Activated CD4-positive, CD25-positive, alpha-beta regulatory T cell treated with anti-CD3 and anti-CD28 coated beads, Interleukin-2, amount 50 U/mL, for 16 hours (primary cell): Measurements from ENCODE around the gene EGFLAM.

ENCODE experiments used
- DNase-seq: peaks from one replicate; pipeline ENCODE4 v3.0.0-alpha.2; 2020; ENCODE audit warnings: low read depth, low spot score

EGFLAM gene

DNA sequence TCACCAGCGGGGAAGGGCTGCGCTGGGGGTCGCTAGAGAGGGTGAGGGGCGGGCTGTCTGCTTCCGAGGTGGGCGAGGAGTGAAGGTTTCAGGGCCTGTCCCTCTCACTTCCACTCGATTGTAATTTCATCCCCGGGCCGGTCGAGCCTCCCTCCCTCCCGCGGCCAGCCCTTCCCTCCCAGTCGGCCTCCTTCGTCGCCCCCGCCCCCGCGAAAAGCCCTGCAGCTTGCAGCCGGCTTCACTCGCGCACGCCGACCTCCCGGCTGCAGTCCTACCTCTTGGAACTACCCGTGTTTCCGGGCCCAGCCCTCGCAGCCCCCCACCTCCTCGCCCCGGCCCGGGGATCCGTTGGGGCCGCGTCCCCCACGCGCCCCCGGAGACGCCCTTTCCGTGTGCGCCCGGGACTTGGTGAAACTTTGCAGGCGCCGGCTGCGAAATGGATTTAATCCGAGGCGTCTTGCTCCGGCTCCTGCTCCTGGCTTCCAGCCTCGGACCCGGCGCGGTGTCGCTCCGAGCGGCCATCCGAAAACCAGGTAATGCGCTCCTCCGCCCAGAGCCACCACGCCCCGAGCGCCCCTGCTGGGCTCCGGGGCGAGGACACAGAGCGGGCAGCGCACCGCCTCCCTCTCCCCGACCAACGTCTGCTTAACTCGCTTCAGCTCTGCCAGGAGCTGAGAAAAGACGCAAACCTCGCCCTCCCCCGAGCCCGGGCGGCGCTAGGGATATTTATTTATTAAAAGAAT lies at the start of gene EGFLAM:
TSS of gene EGFLAM (plus strand) at position 241 of the 743 bp plus-strand sequence. CDS start at position 437, 196 bp downstream.
- DNase-seq, result no peak

- DNase-seq, result no peak
These were observed 49.5 kb upstream of the EGFLAM start for GRCh38 chr5:38208782-38209378.

DNA sequence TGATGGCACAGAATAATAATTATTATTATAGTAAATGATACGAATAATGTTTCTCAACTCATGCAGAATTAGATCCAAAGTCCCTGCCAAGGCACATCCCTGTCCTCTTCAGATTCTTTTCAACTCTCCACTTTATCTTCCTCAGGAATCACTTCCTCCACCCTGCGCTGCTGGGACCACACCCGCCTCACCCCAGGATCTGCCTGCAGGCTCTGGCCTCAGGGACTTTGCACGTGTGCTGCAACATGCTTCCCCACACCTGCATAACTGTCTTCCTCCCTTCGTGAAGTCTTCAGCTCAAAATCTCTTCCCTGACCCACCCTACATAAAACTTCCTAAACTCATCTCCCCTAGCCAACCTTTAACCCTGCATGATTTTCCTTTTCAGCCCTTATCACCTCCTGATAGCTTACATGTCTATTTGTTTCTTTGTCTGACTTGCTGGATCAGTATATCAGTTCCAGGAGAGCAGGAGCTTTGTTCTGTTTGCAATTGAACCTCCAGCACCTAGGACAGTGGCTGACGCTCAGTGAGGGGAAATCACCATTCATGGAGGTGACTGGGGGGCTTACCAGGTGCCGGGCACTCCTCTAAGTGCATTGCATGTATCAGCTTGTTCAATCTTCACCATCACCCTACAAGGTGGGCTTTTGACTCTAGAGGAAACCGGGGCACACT lies 47.5 kb upstream of the EGFLAM start:
- DNase-seq, result no peak

DNA sequence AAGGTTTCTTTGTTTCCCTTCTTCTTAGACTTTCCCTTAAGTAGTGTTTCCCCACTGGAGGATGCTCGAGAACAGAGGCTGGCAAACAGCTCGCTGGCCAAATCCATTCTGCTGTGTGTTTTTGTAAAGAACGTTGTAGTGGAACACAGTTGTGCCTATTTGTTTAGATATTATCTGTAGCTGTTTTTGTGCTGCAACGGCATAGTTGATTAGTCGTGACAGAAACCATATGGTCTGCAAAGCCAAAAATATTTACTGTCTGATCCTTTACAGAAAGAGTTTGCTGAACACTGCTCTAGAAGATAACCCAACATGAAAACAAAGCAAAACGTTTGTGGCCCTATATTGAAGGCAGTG lies 47.0 kb upstream of the EGFLAM start:
- DNase-seq, result no peak

DNA sequence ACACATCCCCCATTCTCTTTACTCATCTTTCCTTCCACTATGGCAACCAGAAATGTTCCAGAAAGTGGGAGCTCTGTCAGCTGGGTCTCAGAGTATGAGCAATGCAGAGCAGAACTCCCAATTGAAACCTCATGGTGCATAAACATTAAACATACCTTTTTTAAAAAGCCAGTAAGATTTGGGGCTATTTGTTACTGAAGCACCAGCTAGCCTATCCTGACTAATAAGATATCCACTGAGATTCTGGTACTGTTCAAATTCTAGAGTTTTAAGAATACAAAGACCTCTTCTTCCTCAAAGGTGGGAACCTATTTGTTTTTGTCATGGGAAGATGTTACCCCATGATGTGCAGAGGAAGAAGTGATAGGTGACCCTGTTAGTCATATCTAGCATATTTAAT lies 46.1 kb upstream of the EGFLAM start:
- no peak for DNase-seq

- DNase-seq, result no peak
These were observed 32.3 kb upstream of the EGFLAM start for GRCh38 chr5:38226091-38226490.

DNA sequence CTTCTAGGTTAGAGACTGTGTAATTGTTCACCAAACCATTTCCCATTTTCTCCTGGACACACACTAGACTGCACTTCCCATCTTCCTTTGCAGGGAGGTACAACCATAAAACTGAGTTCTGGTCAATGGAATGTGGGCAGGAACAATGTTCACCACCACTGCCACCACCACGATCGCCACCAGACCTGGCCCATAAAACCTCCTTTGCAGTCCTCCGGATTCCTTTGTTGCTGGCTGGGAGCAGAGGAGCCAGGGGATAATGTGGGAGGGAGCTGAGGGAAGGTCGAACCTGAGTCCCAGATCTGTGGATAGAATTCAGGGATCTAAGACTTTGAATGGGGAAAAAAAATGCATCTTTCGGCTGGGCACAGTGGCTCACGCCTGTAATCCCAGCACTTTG lies 29.4 kb upstream of the EGFLAM start:
- DNase-seq, result no peak

- no peak for DNase-seq
These were observed 23.6 kb upstream of the EGFLAM start for GRCh38 chr5:38234737-38235136.

DNA sequence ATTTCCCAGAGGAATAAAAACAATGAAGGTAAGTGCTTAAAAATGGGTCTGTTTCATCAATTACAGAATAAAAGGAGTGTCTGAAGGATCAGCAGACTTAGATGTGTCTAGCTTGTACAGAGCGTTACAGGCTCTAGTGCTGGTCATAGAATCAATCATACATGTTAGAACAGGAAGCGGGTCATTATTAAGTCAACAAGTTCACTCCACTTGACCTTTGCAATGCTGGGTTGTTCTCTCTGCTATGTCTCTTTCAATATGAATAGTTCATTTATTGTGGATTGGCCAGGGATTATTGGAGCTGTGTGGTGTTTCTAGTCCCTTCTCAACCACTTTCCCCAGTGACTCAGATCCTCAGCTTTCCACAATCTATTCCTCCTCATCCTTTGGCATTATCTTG lies 20.7 kb upstream of the EGFLAM start:
- no peak for DNase-seq

DNA sequence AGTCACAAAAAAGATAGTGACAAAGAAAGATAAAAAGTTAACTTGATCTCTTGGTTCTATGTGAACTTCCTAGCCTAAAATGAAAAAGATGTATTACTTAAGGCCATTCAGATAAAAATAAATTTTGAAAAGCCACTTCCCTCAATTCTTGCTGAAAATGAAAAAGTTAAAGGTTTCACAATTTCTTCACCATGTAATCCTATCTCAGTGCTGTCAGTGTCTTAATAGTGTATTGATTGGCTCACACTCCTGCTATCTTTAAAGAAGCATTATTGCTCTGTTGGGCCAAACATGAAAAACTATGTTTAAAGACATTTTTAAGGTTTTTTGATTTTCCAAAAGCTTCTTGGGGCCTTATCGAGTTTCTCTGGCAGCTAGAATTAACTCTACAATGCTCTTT lies 18.1 kb upstream of the EGFLAM start:
- DNase-seq, result no peak

GRCh38 chr5:38241655-38242054 lies 16.7 kb upstream of the EGFLAM start:
- no peak for DNase-seq

- DNase-seq, result no peak
These were observed 13.1 kb upstream of the EGFLAM start for GRCh38 chr5:38245307-38245706.

DNA sequence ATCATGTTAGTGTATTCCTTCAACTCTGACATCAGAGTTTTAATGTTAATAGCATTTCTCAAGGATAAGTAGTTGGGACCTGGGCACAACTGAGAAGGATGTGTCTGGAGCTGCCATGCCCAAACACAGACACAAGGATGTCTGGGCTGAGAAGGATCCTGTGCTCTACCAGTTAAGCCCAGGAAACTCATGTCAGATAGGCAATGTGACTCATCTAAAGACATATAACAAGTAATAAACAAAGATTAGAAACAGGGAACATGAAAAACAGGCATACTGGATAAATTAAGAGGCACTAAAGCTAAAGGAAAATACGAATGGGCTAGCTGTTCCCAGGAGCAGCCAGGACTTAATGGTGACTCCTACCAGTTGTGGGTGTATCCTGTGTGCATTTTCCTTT lies 9.1 kb upstream of the EGFLAM start:
- DNase-seq, result no peak

GRCh38 chr5:38249812-38250211 lies 8.5 kb upstream of the EGFLAM start:
- DNase-seq, result no peak

GRCh38 chr5:38250763-38251448 lies 7.5 kb upstream of the EGFLAM start:
- DNase-seq, result no peak

DNA sequence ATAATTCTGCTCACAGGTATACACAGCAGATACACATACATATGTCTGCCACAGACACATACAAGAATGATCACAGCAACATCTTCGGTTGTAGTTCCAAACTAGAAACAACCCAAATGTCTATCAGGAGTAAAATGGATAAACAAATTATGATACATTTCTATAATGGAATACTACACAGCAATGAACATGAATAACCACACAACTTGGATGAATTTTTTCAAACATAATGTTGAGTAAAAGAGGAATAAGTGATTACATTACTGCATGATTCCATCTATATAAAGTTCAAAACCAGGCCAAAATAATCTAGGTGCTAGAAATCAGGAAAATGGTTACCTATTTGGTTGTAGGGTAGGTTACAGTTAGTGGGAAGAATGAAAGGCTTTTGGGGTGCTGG lies 4.6 kb upstream of the EGFLAM start:
- DNase-seq, result no peak

DNA sequence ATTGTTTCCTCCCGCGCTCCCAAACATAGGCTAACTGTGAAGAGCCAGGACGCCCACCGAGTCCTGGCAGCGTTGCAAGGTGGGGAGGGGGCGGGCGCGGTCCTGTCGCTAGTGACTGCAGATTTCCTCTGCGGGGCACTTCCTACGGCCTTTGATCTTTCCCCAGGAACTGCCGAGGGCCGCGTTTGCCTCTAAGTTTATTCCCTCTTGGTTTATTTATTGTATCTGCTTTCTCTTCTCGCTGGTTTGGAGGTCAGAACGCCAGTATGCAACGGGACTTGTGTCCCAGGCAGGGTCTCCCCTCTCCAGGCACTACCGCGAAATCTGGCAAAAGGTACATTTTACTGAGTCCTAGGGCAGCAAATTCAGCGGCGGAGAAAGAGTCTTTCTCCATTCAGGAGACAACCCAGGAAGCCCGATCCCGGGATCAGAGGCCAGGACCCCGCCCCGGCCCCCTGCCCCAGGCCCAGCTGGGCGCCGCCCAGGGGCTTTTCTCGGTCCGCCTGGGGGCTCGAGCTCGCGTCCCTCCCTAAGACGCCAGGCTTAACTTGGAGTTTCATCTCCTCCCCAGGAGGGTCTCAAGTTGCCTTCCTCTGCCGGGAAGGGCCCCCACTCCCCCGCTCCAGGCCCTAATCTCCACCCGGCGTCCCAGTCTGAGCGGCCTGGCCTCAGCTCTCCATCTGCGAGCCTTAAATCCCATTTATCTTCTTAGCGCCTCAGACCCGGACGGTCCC lies 884 bp upstream of the EGFLAM start:
- DNase-seq, result no peak

DNA sequence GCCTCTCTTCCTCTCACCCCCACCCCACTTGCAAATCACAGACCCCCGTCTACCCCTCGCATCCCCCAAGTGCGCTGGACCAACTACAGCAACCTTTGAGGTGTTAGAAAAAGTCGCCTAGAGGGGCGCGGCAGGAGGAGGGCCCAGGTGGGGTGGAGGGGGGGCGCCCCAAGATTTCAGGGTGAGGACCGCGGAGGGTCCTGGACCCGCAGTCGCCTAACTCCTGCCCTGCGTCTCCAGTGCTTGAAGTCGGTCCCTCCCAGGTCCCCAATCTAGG lies 379 bp upstream of the EGFLAM start:
- no peak for DNase-seq

GRCh38 chr5:38259062-38259808 lies 876 bp downstream of the EGFLAM start:
- DNase-seq, result no peak

DNA sequence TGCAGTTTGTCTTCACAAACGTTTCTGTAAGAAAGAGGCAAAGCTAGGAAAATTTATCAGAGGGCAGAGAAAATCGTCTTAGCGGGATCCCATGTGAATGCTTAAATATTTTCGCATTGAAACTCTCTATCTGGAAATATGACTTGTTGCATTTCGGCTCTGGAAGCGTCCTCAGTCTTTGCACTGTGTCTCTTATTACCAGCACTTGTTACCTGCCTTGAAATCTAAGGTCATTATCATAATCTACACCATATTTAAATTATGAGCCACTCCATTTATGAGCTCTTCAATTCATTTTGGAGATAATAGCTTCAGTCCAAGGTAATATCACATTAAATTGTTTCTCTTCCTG lies 1.4 kb downstream of the EGFLAM start:
- no peak for DNase-seq

- no peak for DNase-seq
These were observed 5.6 kb downstream of the EGFLAM start for GRCh38 chr5:38263983-38264382.
